HG03378 (cell line): ENCODE data around the gene KRTAP5-8.
"Not testable (repeated sequence)": the region's sequence is repeated elsewhere in the genome, so short reads cannot be mapped to it uniquely, and the experiment has no call there.

Experiments used
- ATAC-seq: cut with Tn5 transposase; IDR thresholded peaks from one replicate; pipeline ENCODE4 v1.9.1; 2021; ENCODE audit warnings: mild to moderate bottlenecking, moderate library complexity; ENCODE audit not compliant: unreplicated experiment

Gene KRTAP5-8

GRCh38 chr11:71537977-71538665, at the start of gene KRTAP5-8:
KRTAP5-8 (plus strand) TSS chr11:71538025; CDS start chr11:71538056, 31 bp downstream.
- not testable (repeated sequence) for ATAC-seq

GRCh38 chr11:71488681-71489270, 49.0 kb upstream of the KRTAP5-8 start:
- ATAC-seq: no peak

- no peak for ATAC-seq
These were observed 48.3 kb upstream of the KRTAP5-8 start for GRCh38 chr11:71489311-71490043.

GRCh38 chr11:71490044-71490730, 47.6 kb upstream of the KRTAP5-8 start:
- ATAC-seq: no peak

- ATAC-seq: no peak
These were observed 47.0 kb upstream of the KRTAP5-8 start for GRCh38 chr11:71490731-71491390.

GRCh38 chr11:71491531-71491930, 46.3 kb upstream of the KRTAP5-8 start:
- ATAC-seq: no peak

- no peak for ATAC-seq
These were observed 45.9 kb upstream of the KRTAP5-8 start for GRCh38 chr11:71491940-71492339.

- ATAC-seq: no peak
These were observed 42.3 kb upstream of the KRTAP5-8 start for GRCh38 chr11:71495286-71496230.

GRCh38 chr11:71496421-71496820, 41.4 kb upstream of the KRTAP5-8 start:
- ATAC-seq: no peak

- no peak for ATAC-seq
These were observed 39.7 kb upstream of the KRTAP5-8 start for GRCh38 chr11:71498091-71498490.

- no peak for ATAC-seq
These were observed 38.7 kb upstream of the KRTAP5-8 start for GRCh38 chr11:71499125-71499524.

GRCh38 chr11:71499546-71499945, 38.3 kb upstream of the KRTAP5-8 start:
- no peak for ATAC-seq

- no peak for ATAC-seq
These were observed 37.2 kb upstream of the KRTAP5-8 start for GRCh38 chr11:71500601-71501021.

GRCh38 chr11:71501071-71501985, 36.5 kb upstream of the KRTAP5-8 start:
- ATAC-seq: no peak

- ATAC-seq: no peak
These were observed 35.8 kb upstream of the KRTAP5-8 start for GRCh38 chr11:71502026-71502425.

- ATAC-seq: no peak
These were observed 34.9 kb upstream of the KRTAP5-8 start for GRCh38 chr11:71502871-71503435.

GRCh38 chr11:71504531-71504930, 33.3 kb upstream of the KRTAP5-8 start:
- no peak for ATAC-seq

- ATAC-seq: no peak
These were observed 32.8 kb upstream of the KRTAP5-8 start for GRCh38 chr11:71505001-71505400.
